GM12874 (cell line): ENCODE measurements around the gene TNFRSF1B.

Experiments
- TF ChIP-seq, protein P1 (sequence below): IDR thresholded peaks from 2 replicates; pipeline ENCODE4 v1.5.1; 2011; ENCODE audit warnings: low read depth, mild to moderate bottlenecking, control low read depth, low read length, moderate library complexity; ENCODE audit not compliant: insufficient read depth

The TNFRSF1B gene

DNA sequence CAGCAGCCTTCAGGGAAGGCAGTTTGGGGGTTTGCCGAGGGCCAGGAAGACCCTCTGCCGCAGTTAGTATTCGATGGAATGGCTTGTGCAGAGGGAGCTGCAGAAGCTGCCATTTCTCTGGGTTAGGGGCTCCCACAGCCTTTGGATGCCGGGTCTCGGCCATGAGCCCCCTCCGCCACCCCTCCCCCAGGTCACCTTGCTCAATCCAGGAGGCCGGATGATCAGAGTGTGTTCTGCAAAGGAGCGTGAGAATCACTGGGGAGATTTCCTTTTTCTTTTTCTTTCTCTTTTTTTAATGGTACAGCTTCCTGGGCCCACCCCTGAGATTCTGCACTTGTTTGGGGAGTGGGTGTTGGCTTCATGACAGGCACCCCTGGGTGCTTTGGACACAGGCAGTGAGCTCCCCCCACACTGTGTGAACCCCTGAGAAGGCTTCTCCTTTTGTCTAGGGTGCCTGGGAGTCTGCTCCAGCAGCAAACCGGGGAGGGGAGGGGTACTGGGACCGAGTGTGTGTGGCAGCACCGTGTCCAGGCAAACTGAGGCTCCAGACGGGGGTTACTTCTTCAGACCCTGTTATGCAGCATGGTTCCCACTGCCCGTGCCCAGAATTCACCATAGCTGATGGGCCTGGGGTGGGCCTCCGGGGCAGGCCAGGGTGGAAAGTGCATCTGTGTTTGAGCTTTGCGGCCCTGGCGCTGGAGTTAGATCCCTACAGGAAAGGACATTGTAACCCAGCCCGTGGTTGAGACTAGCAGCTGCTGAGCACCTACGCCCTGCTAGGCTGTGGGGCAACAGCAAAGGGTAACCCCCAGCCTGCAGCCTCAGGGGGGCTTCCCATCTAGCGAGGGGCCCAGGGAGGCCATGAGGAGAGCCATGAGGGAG, 18.5 kb downstream of the TNFRSF1B start:
- TF ChIP-seq, protein P1, sequence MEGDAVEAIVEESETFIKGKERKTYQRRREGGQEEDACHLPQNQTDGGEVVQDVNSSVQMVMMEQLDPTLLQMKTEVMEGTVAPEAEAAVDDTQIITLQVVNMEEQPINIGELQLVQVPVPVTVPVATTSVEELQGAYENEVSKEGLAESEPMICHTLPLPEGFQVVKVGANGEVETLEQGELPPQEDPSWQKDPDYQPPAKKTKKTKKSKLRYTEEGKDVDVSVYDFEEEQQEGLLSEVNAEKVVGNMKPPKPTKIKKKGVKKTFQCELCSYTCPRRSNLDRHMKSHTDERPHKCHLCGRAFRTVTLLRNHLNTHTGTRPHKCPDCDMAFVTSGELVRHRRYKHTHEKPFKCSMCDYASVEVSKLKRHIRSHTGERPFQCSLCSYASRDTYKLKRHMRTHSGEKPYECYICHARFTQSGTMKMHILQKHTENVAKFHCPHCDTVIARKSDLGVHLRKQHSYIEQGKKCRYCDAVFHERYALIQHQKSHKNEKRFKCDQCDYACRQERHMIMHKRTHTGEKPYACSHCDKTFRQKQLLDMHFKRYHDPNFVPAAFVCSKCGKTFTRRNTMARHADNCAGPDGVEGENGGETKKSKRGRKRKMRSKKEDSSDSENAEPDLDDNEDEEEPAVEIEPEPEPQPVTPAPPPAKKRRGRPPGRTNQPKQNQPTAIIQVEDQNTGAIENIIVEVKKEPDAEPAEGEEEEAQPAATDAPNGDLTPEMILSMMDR = no peak

DNA sequence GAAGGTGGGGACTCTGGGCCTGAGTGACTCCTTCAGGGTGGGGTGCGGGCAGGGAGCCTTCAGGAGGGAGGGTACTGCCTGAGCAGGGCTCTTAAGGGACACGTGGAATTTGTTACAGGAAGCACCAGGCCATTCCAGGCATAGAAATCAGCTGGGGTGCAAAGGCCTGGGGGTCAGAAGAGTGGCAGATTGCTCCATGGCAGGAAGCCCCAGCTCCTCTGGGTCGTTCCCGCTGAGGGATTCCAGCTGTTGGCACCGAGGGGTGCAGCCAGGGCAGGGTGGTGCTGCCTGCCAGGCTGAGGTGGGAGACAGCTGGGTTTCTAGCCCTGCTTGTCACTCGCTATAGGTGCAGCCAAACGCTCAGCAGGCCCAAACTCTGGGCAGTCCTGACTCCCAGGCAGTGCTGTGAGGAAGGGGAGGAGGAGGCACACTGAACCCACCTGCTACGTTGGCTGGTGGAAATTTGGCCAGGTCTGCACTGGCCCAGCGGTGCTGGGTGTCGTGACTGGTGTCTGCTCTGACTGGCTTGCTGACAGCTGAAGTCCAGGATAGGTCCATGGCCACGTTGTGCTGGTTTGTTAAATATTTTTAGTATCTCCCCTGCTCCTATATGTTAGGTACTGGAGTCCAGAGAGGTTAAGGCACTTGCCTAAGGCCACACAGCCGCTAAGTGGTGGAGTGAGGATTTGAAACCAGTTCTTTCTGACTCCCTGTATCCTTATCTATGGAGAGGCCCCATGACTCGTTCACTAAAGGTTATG, 19.3 kb downstream of the TNFRSF1B start:
- TF ChIP-seq, protein P1 = no peak

DNA sequence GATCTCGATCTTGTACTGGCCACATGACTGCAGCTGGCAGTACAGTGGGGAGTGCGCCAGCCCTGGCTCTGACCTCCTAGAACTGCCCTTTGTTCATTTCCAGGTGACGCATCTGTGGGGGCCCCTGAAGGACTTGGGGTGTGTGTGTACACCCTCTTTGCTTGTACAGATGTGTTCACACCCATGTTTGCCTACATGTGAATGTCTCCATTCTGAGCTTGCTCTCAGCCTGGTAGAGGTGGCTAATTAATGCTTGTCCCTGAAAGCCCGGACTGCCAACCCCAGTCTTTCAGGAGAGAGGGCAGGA, 19.8 kb downstream of the TNFRSF1B start:
- TF ChIP-seq, protein P1 = no peak

DNA sequence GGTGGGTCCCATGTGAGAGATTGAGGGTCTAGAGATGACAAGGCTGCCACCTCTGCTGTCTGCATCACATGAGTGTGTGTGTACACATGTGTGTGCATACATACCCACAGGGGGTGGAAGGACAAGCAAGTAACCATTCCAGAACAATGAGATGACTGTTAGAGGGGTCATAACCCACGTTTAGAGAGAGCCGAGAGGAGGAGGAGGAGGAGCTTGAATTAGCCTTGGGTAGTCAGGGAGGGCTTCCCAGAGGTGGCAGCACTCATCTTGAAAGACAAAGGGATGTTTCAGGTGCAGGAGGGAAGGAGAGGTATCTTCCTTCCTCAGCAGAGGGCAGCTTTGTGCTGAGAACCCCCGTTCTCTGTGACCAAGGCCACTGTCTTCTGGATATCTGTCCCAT, 21.3 kb downstream of the TNFRSF1B start:
- TF ChIP-seq, protein P1 = no peak

DNA sequence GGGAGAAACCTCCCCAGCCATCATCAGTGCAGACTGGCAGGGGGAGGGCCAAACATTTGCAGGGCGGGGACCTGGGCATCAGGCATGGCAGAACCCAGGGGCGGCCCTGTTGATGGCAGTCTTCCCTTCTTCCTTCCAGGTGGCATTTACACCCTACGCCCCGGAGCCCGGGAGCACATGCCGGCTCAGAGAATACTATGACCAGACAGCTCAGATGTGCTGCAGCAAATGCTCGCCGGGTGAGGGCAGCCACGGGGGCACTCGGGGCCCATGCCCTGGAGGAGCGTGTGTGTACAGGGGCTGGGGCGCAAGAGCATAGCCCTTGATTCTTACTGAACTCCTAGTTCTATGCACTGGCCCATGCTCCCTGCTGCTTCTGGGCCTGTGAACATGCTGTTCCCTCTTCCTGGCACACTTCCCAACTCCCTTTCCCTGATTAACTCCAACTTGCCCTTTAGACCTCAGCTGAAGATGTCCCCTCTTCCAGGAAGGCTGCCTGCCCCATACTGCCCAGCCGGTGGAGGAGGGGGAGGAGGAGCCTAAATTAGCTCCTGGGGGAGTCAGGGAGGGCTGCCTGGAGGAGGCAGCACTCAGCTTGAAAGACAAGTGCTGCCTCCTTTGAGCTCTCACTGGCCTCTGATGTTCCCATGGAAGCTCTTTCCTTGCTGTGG, 22.0 kb downstream of the TNFRSF1B start:
- TF ChIP-seq, protein P1 = no peak

DNA sequence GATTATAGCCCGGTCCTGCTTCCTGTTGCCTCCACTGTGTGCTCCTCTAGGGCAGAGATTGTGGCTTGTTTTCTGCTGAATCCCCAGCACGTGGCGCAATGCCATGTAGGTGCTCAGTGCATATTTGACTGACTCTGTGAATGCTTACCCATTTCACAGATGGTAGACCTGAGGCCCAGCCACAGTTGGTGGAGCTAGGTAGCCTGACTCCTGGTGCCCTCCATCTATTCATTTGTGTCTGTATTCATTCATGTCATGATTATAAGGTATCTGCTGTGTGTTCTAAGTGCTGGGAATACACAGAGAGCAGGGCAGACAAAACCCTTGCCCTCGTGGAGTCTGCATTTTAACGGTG, 22.5 kb downstream of the TNFRSF1B start:
- TF ChIP-seq, protein P1 = no peak
